Measurements from ENCODE around the gene ING3.
A peak's percentile ranks its signal among the peaks of the same experiment; 100 is the strongest.
"Not testable (repeated sequence)": the region's sequence is repeated elsewhere in the genome, so short reads cannot be mapped to it uniquely, and the experiment has no call there.

Gene ING3

GRCh38 chr7:120949998-120950538 lies 509 bp upstream of the ING3 start:
- no peak for DNase-seq (ENCODE audit: low read depth in 2 of 3, low spot score in 2 of 3)

GRCh38 chr7:120951309-120951699 lies 727 bp downstream of the ING3 start:
- DNase-seq (ENCODE audit: low read depth in 2 of 3, low spot score in 2 of 3): no peak

GRCh38 chr7:120951826-120952225 lies 1.2 kb downstream of the ING3 start:
- no peak for DNase-seq (ENCODE audit: low read depth in 2 of 3, low spot score in 2 of 3)

- no peak for DNase-seq (ENCODE audit: low read depth in 2 of 3, low spot score in 2 of 3)
Observed at GRCh38 chr7:120955577-120956149, 5.1 kb downstream of the ING3 start.

GRCh38 chr7:120959929-120960484 lies 9.4 kb downstream of the ING3 start:
- no peak for DNase-seq (ENCODE audit: low read depth in 2 of 3, low spot score in 2 of 3)

- DNase-seq (ENCODE audit: low read depth in 2 of 3, low spot score in 2 of 3): no peak
Observed at GRCh38 chr7:120960714-120961113, 10.1 kb downstream of the ING3 start.

GRCh38 chr7:120961638-120962173 lies 11.1 kb downstream of the ING3 start:
- DNase-seq (ENCODE audit: low read depth in 2 of 3, low spot score in 2 of 3): no peak

- no peak for DNase-seq (ENCODE audit: low read depth in 2 of 3, low spot score in 2 of 3)
Observed at GRCh38 chr7:120964088-120964487, 13.5 kb downstream of the ING3 start.

- DNase-seq (ENCODE audit: low read depth in 2 of 3, low spot score in 2 of 3): no peak
Observed at GRCh38 chr7:120966961-120967360, 16.4 kb downstream of the ING3 start.

- no peak for DNase-seq (ENCODE audit: low read depth in 2 of 3, low spot score in 2 of 3)
Observed at GRCh38 chr7:120973849-120974248, 23.3 kb downstream of the ING3 start.

GRCh38 chr7:120979765-120980499 lies 29.4 kb downstream of the ING3 start:
- no peak for DNase-seq (ENCODE audit: low read depth in 2 of 3, low spot score in 2 of 3)

GRCh38 chr7:120981117-120981516 lies 30.5 kb downstream of the ING3 start:
- no peak for DNase-seq (ENCODE audit: low read depth in 2 of 3, low spot score in 2 of 3)

GRCh38 chr7:120981888-120982615 lies 31.5 kb downstream of the ING3 start:
- DNase-seq (ENCODE audit: low read depth in 2 of 3, low spot score in 2 of 3): no peak

GRCh38 chr7:120983592-120983991 lies 33.0 kb downstream of the ING3 start:
- DNase-seq (ENCODE audit: low read depth in 2 of 3, low spot score in 2 of 3): not testable (repeated sequence)

GRCh38 chr7:120984406-120984805 lies 33.8 kb downstream of the ING3 start:
- no peak for DNase-seq (ENCODE audit: low read depth in 2 of 3, low spot score in 2 of 3)

- no peak for DNase-seq (ENCODE audit: low read depth in 2 of 3, low spot score in 2 of 3)
Observed at GRCh38 chr7:120985130-120985758, 34.7 kb downstream of the ING3 start.

GRCh38 chr7:120985839-120986238 lies 35.3 kb downstream of the ING3 start:
- no peak for DNase-seq (ENCODE audit: low read depth in 2 of 3, low spot score in 2 of 3)

GRCh38 chr7:120986650-120987049 lies 36.1 kb downstream of the ING3 start:
- no peak for DNase-seq (ENCODE audit: low read depth in 2 of 3, low spot score in 2 of 3)

GRCh38 chr7:120987280-120987679 lies 36.7 kb downstream of the ING3 start:
- DNase-seq (ENCODE audit: low read depth in 2 of 3, low spot score in 2 of 3): no peak

- peak; percentile 46 to 70 (median 48) for DNase-seq (ENCODE audit: low read depth in 2 of 3, low spot score in 2 of 3)
Observed at GRCh38 chr7:120987683-120988590, 37.4 kb downstream of the ING3 start.
